Activated CD8-positive, alpha-beta memory T cell treated with anti-CD3 and anti-CD28 coated beads, Interleukin-2, amount 10 ng/mL, durations not matched to agents 7 days and 5 days (primary cell): ENCODE measurements around the gene LCP2. TPM values are rescaled to one million over a fixed set of nuclear protein-coding genes. Genes with fewer than 3 reads are reported as not detected.
"Not testable (repeated sequence)": the region's sequence is repeated elsewhere in the genome, so short reads cannot be mapped to it uniquely, and the experiment has no call there.

Source experiments
- ATAC-seq: fragments of 150-1000 bp; cut with Tn5 transposase; one replicate; pipeline ENCODE4 v1.10.0; 2021; ENCODE audit warnings: moderate library complexity
- CTCF ChIA-PET: fragments of 350-600 bp; sonication (Branson Sonifier 250); formaldehyde crosslinking; loops from one replicate; lab custom pipeline; 2021; ENCODE audit warnings: antibody characterized with exemption; lab: Charles Lee
- DNase-seq: peaks from one replicate; pipeline ENCODE4 v3.0.0-alpha.2; 2020
- H3K27ac Mint-ChIP-seq: one replicate; pipeline ENCODE4 v1.8.0; 2021; ENCODE audit warnings: mild to moderate bottlenecking, mixed read lengths
- H3K27me3 Mint-ChIP-seq: one replicate; pipeline ENCODE4 v1.8.0; 2021; ENCODE audit warnings: mixed read lengths
- H3K36me3 Mint-ChIP-seq: one replicate; pipeline ENCODE4 v1.8.0; 2021; ENCODE audit warnings: mild to moderate bottlenecking, mixed read lengths
- H3K4me1 Mint-ChIP-seq: one replicate; pipeline ENCODE4 v1.8.0; 2021; ENCODE audit warnings: mixed read lengths
- H3K4me3 Mint-ChIP-seq: one replicate; pipeline ENCODE4 v1.8.0; 2021; ENCODE audit warnings: mild to moderate bottlenecking, moderate library complexity, mixed read lengths
- H3K9me3 Mint-ChIP-seq: one replicate; pipeline ENCODE4 v1.8.0; 2022; ENCODE audit warnings: low read depth, mixed read lengths
- total RNA-seq, 2 experiments: library from RNA; stranded (reverse); gene quantifications; one replicate each; pipeline ENCODE4 v1.2.3, GENCODE V29; 2021

LCP2 gene
- total RNA-seq, 2 experiments from 2014 or later, result 393 to 419 TPM

DNA sequence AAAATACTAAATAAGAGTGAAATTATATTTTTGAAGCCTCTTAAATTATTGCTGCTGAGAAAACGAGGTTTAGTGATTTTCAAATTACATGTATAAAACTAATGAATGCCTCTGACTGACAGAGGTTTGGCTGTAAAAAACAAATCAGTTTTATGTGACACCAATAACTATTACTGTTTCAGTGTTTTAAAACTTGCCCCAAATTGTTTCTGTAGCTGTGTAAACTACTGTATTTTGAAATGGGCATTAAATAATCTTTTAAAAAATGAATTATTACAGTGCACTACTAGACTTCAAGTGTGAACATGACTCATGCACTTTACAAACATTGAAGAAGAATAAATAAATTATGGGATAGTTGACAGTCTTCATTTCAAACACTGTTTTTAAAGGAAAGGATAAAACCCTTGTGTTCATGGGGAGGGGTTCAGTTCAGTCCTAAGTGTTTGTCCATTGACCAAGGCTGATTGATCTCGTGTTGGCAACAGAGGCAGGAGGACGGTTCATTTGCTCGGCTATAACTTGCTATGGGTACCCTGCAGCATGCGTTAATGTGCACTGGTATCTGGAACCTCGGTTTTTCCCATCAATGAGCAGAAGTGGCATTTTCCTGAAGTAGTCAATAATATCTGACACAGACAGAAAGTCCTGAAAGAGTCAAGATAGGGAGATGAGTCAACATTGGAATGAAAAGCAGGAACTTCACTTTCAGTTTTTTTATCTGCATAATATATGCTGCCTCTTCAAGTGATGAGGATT, 49.2 kb downstream of the LCP2 start:
- DNase-seq (no peak), ATAC-seq (no peak)
- Mint-ChIP-seq H3K9me3 (peaks cover 2% of the 10 kb centered on the region), H3K27me3 (no peaks in the 10 kb centered on the region), H3K4me1 (peaks cover 31% of the 10 kb centered on the region), H3K27ac (no peak overlapping the region), H3K36me3 (peaks cover 77% of the 10 kb centered on the region), H3K4me3 (no peak overlapping the region)
- CTCF ChIA-PET, result interaction anchor here (3.2 kb wide), 1 partner anchor 17 kb away, joined by 15 read pairs; no protein-coding TSS in a partner anchor

DNA sequence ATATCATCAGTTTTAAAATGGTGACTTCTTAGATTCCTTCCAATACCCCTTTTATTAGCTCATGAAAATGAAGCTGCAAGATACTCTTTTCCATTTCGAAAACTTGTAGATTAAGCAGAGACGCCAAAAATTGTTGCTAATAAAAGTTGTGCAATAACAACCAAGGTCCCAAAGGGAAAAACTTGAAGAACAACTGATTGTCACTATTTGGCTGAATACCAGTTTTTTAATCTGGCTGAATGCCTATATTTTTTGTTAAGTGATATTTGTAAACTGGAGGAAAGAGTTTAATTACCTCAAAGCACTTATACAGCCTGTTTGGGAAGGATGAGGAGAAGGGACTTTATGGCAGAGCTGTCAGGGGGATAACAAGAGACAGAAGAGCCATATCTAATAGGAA, 50.2 kb downstream of the LCP2 start:
- DNase-seq (no peak), ATAC-seq (no peak)
- no peak overlapping the region for H3K27ac Mint-ChIP-seq
- H3K4me1 Mint-ChIP-seq, result peaks cover 29% of the 10 kb centered on the region
- peaks cover 69% of the 10 kb centered on the region for H3K36me3 Mint-ChIP-seq
- H3K9me3 Mint-ChIP-seq, result peaks cover 2% of the 10 kb centered on the region
- no peak overlapping the region for H3K4me3 Mint-ChIP-seq
- CTCF ChIA-PET, result interaction anchor here (1.1 to 3.2 kb wide), 6 partner anchors 14 to 91 kb away, joined by 3 to 15 read pairs (median 8); no protein-coding TSS in a partner anchor
- no peaks in the 10 kb centered on the region for H3K27me3 Mint-ChIP-seq

DNA sequence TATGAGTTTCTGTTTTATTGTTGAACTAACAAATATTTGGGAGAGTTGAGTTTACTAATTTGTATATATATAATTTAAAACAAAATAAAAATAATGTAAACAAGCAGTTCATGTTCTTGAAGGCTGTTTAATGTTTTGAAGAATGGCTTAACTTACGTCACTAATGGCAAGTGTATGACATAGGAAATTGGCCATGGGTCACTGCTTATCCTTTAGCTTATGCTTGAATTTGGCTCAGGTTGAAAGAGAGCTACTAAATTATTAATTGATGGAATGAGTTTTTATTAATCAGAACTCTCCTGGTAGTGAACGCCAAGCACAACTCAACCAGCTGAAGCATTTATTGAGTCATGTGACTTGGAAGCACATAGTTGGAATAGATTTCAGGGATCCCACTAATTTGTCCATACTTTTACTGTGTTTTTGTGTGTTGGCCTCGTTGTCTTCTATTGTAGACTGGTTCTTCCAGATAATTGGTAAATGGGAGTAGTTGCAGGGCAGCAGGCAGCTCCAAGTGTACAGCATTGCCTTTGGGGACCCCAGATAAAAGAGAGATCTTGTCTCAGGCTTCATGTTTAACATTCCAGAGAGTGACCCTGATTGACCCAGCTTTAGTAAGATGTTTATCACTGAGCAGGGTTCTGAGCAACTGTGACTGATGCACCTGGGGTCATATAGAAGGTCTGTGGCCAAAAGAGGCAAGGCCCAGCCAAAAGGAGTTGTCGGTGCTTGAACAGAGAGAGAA, 51.3 kb downstream of the LCP2 start:
- CTCF ChIA-PET, result interaction anchor here (1.1 to 3.2 kb wide), 7 partner anchors 15 to 92 kb away, joined by 3 to 15 read pairs (median 5); no protein-coding TSS in a partner anchor
- no peak overlapping the region for H3K4me3 Mint-ChIP-seq
- H3K27ac Mint-ChIP-seq, result no peak overlapping the region

DNA sequence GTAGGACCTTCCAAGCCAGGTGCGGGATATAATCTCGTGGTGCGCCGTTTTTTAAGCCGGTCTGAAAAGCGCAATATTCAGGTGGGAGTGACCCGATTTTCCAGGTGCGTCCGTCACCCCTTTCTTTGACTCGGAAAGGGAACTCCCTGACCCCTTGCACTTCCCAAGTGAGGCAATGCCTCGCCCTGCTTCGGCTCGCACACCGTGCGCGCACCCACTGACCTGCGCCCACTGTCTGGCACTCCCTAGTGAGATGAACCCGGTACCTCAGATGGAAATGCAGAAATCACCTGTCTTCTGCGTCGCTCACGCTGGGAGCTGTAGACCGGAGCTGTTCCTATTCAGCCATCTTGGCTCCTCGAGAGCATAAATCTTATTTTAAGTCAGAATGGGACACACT, 52.1 kb downstream of the LCP2 start:
- H3K27ac Mint-ChIP-seq, result not testable (repeated sequence)

More for the DNA sequence above, 51.3 kb downstream of the LCP2 start:
- no peaks in the 10 kb centered on the region for H3K27me3 Mint-ChIP-seq
- H3K4me1 Mint-ChIP-seq, result peaks cover 21% of the 10 kb centered on the region
- ATAC-seq (no peak), DNase-seq (no peak)
- peaks cover 2% of the 10 kb centered on the region for H3K9me3 Mint-ChIP-seq
- peaks cover 60% of the 10 kb centered on the region for H3K36me3 Mint-ChIP-seq

DNA sequence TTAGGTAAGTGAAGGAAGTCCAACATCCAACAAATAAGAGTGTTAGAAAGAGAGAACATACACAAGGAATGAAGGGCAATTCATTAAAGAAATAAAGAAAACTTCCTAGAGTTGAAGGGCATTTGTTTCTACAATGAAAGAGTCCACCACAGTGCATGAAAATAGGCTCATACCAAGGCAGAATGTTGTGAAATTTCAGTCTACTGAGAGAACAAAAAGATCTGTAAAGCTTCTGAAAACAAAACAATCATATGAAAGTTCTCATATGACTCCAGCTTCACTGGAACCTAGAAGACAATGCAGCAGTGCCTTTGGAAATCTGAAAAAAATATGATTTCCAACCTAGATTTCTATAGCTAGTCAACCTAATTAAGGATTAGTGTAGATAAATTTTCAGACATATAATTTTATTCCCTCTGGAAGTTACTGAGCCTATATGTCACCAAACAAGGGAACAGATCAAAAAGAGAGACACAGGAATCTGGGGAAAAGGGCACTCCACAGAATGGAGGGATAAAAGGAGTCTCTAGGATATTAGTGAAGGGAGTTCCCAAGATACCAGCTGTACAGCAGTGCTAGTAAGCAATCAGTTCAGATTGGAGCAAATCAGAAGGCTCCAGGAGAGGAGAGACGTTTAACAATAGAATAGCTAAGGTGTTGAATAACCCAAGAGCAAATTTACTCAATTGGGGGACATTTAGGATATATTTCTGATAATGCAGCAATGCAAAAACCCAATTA, 59.0 kb downstream of the LCP2 start:
- Mint-ChIP-seq H3K27me3 (no peaks in the 10 kb centered on the region), H3K27ac (no peak overlapping the region), H3K4me1 (no peaks in the 10 kb centered on the region), H3K9me3 (no peaks in the 10 kb centered on the region), H3K4me3 (no peak overlapping the region), H3K36me3 (peaks cover 19% of the 10 kb centered on the region)
- ATAC-seq (no peak), DNase-seq (no peak)
- CTCF ChIA-PET, result interaction anchor here (1.2 to 6.1 kb wide), 4 partner anchors 9 to 101 kb away, joined by 4 to 47 read pairs (median 4); no protein-coding TSS in a partner anchor

More for the DNA sequence above, 52.1 kb downstream of the LCP2 start:
- not testable (repeated sequence) for H3K27me3 Mint-ChIP-seq, H3K9me3 Mint-ChIP-seq, DNase-seq, ATAC-seq, H3K4me3 Mint-ChIP-seq
- CTCF ChIA-PET, result interaction anchor here (2.9 to 3.2 kb wide), 2 partner anchors 20 kb away, joined by 11 to 15 read pairs; no protein-coding TSS in a partner anchor
- Mint-ChIP-seq H3K4me1 (peaks cover 13% of the 10 kb centered on the region), H3K36me3 (peaks cover 51% of the 10 kb centered on the region)

DNA sequence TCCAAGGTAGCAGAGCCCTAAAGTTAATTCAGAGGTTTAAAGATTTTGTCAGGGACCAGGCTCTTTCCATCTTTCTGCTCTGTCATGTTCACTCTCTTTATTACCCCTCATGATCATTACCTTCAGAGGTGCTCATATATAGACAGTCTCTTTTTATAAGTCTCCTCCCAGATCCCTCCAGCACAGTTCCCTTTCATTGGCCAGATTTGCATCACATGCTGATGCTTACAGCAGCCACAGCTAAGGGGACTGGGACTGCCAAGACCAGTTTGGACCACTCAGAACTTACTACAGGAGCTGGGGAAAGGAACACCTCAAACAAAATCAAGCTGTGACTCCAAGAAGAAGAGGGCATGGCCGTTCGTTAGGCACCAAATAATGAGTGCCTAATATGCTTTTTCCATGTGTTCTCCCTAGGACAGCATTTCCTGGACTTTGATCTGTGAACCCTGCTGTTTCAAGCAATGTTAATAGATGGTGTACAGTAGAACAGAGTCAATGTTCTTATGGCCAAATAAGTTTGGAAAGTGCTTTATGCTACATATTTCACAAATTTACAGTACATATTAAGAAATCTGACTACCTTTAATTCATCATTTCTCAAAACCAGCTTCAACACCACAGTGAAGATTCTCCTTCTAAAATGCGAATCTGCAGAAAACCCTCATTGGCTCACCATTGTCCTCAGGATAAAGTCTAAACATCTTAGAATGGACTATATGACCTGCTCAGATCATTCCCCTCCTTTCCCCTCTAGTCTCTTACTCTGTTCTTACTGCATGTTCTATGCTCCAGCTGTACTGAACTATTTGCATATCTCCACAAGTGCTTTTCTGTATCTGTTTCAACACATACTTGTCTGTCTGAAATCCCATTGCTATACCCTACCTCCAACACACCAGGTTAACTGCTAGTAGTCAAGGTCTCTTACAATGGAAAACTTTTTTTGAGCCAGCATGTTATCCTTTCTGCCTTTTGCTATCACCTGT, 61.4 kb downstream of the LCP2 start:
- CTCF ChIA-PET, result interaction anchor here (1.5 to 6.1 kb wide), 3 partner anchors 10 to 109 kb away, joined by 4 to 47 read pairs (median 13); no protein-coding TSS in a partner anchor

DNA sequence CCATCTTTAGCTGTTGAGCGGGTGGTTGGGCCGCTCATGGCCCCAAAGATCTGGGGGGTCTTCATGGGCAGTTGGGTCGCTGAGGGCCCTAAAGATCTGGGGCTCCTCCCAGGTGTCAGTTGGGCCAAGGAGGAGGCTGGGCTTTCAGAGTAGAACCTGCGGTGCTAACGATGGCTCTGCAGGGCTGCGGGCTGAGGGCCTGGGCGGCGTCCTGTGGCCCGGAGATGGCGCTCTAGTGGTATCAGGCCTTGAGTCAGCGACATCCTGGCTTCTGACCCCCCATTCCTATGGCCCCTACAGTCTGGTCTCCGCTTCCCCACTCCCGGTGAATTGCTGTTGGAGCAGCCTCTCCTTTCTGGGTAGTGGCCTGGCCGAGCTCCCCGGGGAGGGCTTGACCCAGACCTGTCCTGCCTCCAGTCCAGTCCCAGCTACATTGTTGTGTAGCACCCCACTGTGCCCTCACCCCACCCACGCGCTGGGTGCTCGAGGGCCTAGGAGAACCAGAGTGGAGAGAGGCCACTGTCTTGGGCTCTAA, 64.2 kb downstream of the LCP2 start:
- no peak overlapping the region for H3K4me3 Mint-ChIP-seq
- no peak overlapping the region for H3K27ac Mint-ChIP-seq
- no peaks in the 10 kb centered on the region for H3K27me3 Mint-ChIP-seq
- H3K9me3 Mint-ChIP-seq, result no peaks in the 10 kb centered on the region
- DNase-seq (no peak), ATAC-seq (no peak)
- H3K4me1 Mint-ChIP-seq, result no peaks in the 10 kb centered on the region
- CTCF ChIA-PET, result interaction anchor here (0.9 to 1.5 kb wide), 3 partner anchors 10 to 189 kb away, joined by 3 read pairs; no protein-coding TSS in a partner anchor
- peaks cover 13% of the 10 kb centered on the region for H3K36me3 Mint-ChIP-seq

More for the DNA sequence above, 61.4 kb downstream of the LCP2 start:
- Mint-ChIP-seq H3K27ac (no peak overlapping the region), H3K4me1 (no peaks in the 10 kb centered on the region), H3K4me3 (no peak overlapping the region), H3K36me3 (peaks cover 19% of the 10 kb centered on the region), H3K9me3 (no peaks in the 10 kb centered on the region), H3K27me3 (no peaks in the 10 kb centered on the region)
- ATAC-seq (no peak), DNase-seq (no peak)

DNA sequence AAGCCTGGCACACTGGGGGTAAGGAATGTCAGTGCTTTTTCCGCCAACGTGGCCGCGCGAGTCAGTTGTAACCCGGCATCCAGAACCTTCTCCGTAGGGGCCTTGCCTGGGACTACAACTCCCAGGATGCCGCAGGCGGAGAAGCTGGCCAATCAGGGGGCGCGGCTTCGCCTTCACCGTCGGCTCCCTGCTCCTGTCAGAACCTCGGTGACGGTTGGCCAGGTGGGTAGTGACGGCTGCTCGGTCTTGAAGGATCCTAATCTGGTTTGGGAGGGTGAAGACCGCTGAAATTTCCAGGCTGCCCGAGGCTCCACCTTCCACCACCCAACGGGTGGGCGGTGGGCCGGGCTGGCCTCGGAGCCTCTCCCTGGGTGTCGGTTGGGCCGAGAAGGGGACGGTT, 64.8 kb downstream of the LCP2 start, which contains the start of gene C5orf58:
C5orf58 (plus strand) TSS at position 200 of the 400 bp plus-strand sequence. CDS start 1,992 bp downstream, outside the sequence.
- no peak for ATAC-seq
- DNase-seq, result no peak
- H3K27me3 Mint-ChIP-seq, result no peaks in the 10 kb centered on the region
- H3K4me1 Mint-ChIP-seq, result no peaks in the 10 kb centered on the region
- CTCF ChIA-PET, result interaction anchor here (1.4 to 3.0 kb wide), 3 partner anchors 10 to 106 kb away, joined by 3 to 18 read pairs (median 4); no protein-coding TSS in a partner anchor
- no peak within 1 kb of the TSS for H3K4me3 Mint-ChIP-seq
- H3K27ac Mint-ChIP-seq, result no peak within 1 kb of the TSS
- no peaks in the 10 kb centered on the region for H3K9me3 Mint-ChIP-seq
- H3K36me3 Mint-ChIP-seq, result peaks cover 11% of the 10 kb centered on the region

DNA sequence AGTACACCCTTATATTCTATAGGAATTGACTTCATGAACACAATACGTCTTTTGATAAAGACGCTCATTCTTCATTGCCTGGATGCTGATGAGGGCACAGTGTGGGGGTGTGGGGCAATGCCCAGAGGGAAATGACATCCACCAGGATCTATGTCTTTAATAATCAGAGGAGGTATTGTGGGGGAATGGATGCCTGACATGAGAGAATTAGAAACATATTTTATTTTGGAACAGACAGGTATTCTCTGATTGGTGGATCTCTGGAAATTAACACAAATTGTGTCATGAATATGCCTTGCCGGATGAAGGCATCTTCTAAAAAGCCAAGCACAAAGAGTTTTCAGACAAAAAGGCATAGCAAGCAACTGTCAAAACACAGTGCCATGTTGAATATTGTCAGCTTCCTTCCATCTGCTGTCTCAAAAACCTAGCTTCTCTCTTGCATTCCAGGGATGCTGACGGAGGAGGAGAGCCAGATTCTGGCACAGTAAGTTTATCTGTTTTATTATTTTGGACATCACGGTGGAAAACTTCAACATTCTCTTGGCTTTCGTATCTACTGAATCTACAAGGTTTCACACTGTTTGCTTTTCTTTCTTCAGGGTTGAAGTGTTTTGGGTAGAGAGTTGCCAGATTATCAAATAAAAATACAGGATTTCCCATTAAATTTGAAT, 68.7 kb downstream of the LCP2 start:
- Mint-ChIP-seq H3K36me3 (no peaks in the 10 kb centered on the region), H3K4me3 (no peak overlapping the region), H3K27ac (no peak overlapping the region), H3K4me1 (peaks cover 3% of the 10 kb centered on the region), H3K9me3 (no peaks in the 10 kb centered on the region), H3K27me3 (no peaks in the 10 kb centered on the region)
- ATAC-seq (no peak), DNase-seq (no peak)
- CTCF ChIA-PET, result interaction anchor here (1.6 to 9.9 kb wide), 3 partner anchors 8 to 111 kb away, joined by 4 to 205 read pairs (median 47); no protein-coding TSS in a partner anchor

DNA sequence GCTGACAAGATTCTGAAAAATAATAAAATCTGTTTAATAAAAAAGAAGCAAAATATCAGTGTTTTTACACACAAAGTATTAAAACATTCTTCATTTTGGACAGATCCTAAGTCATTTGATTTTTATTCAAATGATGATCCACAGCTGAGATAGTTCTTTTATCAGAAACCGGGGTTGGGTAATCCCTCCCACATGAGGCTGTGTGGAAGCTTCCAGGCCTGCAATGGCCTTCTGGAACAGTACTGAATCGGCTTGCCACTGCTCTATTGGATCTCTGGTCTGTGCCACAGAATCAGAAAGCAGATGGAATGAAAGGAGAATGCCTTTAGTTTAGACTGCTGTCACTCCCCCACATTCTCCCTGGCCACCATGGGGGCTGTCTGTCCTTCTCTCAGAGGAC, 70.9 kb downstream of the LCP2 start:
- no peak overlapping the region for H3K4me3 Mint-ChIP-seq
- ATAC-seq, result no peak
- peaks cover 3% of the 10 kb centered on the region for H3K4me1 Mint-ChIP-seq
- no peaks in the 10 kb centered on the region for H3K36me3 Mint-ChIP-seq
- H3K27ac Mint-ChIP-seq, result no peak overlapping the region
- H3K9me3 Mint-ChIP-seq, result no peaks in the 10 kb centered on the region
- CTCF ChIA-PET, result interaction anchor here (0.9 to 9.9 kb wide), 26 partner anchors 10 to 541 kb away, joined by 3 to 205 read pairs (median 5); no protein-coding TSS in a partner anchor
- DNase-seq, result no peak
- no peaks in the 10 kb centered on the region for H3K27me3 Mint-ChIP-seq

DNA sequence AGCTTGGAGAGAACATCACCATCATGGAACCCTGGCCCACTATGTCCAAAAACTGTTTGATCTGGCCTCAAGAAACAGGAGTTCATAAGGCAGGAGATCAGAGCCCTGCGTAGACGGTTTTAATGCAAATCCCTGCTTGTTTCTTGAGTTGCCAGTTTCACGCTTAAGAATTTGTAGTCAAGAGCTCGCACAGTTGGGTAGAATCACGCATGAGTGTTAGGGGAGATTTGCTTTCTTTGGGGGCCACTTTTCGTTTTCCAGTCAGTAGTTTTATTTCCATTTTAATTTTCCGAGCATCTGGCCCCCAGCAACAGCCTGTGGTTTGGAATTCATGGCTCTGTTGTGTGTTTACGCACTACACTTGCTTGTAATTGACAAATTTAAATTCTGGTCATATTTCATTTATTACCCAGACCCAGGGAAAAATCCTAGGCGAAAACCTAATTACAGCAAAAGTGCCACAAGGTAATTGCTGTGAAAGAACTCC, 71.4 kb downstream of the LCP2 start:
- H3K4me3 Mint-ChIP-seq, result no peak overlapping the region
- H3K27me3 Mint-ChIP-seq, result no peaks in the 10 kb centered on the region
- H3K27ac Mint-ChIP-seq, result no peak overlapping the region
- no peak for DNase-seq
- CTCF ChIA-PET, result interaction anchor here (0.6 to 9.9 kb wide), 38 partner anchors 10 to 540 kb away, joined by 3 to 205 read pairs (median 5); no protein-coding TSS in a partner anchor
- no peaks in the 10 kb centered on the region for H3K36me3 Mint-ChIP-seq
- H3K4me1 Mint-ChIP-seq, result peaks cover 3% of the 10 kb centered on the region
- ATAC-seq, result no peak
- H3K9me3 Mint-ChIP-seq, result no peaks in the 10 kb centered on the region
